Measurements from ENCODE around the gene FBXL7.

The FBXL7 gene

DNA sequence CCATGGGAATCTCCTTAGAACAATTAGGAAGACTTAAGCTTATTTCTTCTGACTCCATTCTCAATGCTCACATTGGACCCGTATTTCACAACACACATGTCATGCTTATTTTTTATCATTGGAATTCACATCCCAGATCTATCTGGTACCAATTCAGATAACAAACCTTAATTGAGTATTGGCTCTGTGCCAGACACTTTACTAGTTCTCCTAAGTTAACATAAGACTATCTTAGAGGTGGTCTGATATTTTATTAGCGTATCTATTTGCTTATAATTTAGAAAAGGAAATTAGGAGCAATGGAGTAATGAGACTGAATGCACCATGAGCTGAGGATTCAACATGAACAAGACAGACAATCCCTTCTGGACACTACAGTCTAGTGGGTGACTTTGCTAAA is 45.1 kb downstream of the FBXL7 start:
- DNase-seq (ENCODE audit: low read depth) = no peak

- no peak for DNase-seq (ENCODE audit: low read depth)
Measured at GRCh38 chr5:15547261-15547839, 47.4 kb downstream of the FBXL7 start.

- no peak for DNase-seq (ENCODE audit: low read depth)
Measured at GRCh38 chr5:15549961-15550360, 50.0 kb downstream of the FBXL7 start.

DNA sequence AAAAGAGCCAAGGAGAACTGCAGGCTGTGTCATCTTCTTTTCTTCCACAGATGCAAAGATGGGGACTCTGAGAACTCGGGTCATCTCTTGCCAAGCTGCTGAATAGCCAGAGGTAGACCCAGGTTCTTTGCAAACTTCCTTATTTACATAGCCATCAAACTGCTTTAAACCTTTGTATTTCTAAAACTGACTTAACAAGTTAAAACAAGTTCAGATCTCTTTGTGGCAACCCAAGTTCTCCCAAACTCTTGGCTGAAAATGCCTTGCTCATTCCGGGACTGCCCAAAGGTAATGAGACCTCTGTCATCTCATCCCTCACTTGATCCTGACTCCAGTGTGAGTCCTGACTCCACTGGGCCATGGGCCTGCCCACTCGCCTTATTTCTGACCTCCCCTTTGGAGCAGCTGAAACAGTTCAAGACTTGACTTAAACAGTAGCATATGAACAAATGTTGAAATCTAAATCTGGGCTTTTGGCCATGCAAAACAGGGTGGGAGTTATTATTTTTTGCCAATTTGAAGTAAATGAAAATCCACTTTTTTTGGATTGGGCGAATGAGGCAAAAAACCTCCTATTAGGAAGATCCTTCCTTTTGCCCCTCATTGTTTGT is 50.6 kb downstream of the FBXL7 start:
- no peak for DNase-seq (ENCODE audit: low read depth)

DNA sequence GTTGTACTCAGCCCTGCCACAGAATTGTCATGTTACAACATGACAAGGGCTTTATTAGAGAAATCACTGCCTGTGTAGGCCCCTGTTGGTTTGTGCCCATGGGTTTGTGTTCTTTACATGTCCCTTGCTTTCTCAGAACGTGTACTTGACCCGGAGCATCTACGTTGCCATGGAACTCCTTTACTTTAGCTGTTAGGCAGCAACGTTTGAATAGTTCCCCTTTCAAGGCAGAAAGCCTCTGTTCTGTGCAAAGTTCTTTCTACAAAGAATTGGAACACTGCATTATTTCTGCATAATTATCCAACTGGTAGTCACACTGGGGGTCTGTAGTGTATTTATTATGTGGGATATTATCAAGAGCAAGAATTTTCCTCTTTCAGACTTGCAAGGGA is 51.1 kb downstream of the FBXL7 start:
- no peak for DNase-seq (ENCODE audit: low read depth)

DNA sequence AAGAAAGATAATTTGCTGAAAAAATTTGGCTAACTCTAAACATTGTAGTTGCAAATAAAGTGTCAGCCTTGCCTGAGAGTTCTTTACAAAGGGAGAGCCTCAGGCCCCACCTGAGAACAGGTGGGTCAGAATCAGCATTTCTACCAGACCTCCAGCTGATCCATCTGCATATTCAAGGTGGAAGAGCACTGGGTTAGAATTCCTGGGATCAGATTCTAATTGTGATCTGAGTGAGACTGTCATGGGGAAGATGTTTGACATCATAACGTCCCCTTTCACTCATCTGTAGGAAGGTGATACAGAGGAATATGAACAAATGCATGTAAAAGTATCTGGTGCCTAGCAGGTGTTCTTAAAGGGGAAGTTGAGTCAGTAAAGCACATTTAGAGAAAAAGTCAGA is 54.6 kb downstream of the FBXL7 start:
- no peak for DNase-seq (ENCODE audit: low read depth)

DNA sequence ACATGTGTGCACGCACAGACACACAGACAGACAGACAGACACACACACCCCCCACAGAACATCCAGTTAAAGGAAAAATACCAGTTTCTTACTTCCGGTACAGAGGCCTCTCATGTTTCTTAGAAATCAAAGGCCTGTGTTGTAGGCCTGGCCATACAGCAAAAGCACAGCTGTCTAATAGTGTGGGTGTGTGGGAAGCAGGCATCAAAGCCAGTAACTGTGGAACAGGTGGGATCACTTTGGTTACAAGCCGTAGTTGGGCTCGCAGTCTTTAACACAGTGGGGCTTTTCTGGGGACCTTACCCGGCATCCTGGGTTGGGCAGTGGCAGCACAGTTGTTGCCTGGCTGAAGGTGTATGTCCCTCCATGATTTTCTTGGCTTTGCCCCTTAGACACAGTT is 55.2 kb downstream of the FBXL7 start:
- no peak for DNase-seq (ENCODE audit: low read depth)

GRCh38 chr5:15558240-15558639 is 58.3 kb downstream of the FBXL7 start:
- no peak for DNase-seq (ENCODE audit: low read depth)

DNA sequence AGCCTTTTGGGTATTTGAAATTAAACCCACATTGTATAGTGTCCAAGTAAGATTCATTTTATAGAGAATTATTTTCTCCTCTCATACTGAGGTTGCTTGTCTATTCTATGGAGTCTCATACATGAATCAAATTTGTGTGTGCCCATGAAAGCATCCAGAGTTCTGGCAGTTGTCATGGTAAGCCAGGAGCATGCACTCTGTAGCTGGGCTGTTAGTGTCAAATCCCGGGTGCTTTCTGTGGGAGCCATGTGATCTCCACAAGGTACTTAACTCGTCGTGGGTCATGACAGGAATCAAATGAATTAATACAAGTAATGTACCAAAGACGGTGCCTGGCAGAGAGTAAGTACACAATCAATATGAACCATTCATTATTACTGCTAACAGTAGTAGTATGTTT is 58.7 kb downstream of the FBXL7 start:
- no peak for DNase-seq (ENCODE audit: low read depth)

- DNase-seq (ENCODE audit: low read depth) = no peak
Measured at GRCh38 chr5:15560421-15560820, 60.4 kb downstream of the FBXL7 start.

DNA sequence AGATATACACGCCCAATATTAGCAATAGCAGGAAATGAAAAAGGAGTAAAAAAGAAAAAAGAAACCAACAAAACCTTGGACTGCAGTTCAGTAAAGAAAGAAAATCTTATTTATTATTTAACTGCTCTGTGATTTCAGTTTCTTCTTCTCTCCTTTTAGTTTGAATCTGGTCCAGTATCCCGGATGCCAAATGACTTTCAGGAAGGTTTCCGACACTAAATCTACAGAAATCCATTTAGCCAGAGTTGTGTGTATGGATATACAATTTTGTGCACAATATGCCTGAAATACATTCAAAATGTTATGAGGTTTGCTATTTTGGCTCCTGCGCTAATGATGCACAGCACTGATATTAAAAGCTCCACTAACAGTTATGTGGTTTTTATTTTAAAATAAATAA is 64.5 kb downstream of the FBXL7 start:
- DNase-seq (ENCODE audit: low read depth) = no peak

GRCh38 chr5:15564957-15565356 is 65.0 kb downstream of the FBXL7 start:
- DNase-seq (ENCODE audit: low read depth) = no peak

DNA sequence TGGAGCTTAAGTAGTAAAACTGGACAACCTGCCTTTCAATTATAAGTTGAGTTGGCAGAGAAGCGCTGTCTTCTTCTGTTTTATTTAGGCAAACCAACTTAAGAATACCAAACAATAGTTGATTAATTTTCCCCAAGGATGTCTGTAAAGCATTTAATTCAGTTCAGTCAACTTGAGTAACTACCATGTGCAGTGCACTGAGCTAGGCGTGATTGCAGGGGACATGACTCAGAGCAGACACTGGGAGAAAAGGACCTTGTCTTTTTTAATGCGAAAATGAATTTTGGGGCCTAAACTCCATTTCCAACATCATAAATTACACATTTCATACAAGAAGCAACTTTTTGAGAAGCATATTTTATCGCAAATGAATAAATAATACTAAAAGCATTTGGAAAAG is 66.3 kb downstream of the FBXL7 start:
- DNase-seq (ENCODE audit: low read depth) = no peak

DNA sequence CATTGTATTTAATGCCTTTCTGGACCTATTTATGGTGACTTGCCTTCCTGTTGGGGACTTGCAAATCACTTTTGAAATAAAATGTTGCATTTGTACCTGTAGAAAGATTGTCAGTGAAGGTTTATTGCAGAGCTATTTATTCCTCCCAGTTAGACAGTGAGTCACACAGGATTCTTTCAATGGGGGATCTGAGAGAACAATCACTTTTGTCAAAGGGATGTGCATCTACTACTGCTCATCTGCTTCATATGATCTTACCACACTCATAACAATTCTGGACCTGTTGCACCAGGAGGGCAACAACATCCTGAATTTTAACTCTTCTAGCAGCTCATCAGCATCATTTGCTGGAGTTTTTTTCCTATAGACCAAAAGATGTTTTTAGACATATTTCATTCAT is 66.8 kb downstream of the FBXL7 start:
- DNase-seq (ENCODE audit: low read depth) = no peak

GRCh38 chr5:15570491-15570890 is 70.5 kb downstream of the FBXL7 start:
- DNase-seq (ENCODE audit: low read depth) = no peak

DNA sequence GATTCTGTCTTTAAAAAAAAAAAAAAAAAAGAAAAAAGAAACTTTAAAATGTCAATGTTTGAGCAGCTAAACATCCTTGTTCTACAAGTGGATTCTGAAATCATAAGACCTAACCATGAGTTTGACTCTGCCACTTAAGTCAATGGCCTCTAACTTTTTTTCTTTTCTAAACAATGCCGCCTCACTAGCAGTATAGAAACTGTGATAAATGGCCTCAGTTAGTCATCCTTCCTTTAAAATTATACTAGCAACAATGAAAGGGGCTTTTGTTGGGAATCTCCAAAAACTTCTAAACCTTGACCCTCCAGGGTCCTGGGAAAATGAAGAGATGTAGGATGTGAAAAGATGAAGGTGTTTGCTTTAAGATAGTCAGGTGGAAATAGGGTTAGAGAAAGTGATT is 71.1 kb downstream of the FBXL7 start:
- no peak for DNase-seq (ENCODE audit: low read depth)

DNA sequence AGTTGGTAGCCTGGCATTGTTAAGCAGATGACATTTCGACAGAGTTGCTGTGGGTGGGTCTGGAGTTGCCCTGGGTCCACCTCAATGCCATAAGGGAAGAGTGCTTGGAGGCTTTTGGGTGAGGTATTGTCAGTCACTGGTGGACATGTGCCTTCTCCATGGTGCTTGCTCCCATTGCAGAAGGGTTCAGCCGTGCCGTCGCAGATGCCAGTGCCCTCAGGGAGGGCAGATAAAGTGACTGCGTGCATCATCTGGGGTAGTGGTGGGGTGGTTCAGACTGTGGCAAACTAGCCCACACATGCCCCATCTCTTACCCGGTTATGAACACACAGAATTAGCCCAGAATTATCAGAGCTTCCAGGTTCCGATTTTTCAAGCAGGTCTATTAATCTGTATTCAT is 71.6 kb downstream of the FBXL7 start:
- no peak for DNase-seq (ENCODE audit: low read depth)

DNA sequence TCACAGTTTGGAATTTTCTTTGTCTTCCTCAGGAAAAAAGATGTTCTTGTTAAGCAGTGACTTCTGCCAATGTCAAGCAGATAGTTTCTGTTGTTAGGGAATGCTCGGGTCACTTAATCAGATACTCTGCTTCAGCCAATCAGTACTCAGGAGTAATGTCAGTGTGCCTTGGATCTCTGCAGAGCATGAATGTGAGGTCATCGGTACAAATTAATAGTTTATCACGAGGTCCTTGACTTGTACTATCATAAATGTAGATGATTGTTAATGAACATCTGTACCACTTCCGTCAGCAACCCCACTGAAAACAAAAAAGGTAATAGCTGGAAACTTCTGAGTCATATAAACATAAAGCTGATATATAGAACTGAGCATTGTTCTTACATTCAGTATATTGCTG is 73.6 kb downstream of the FBXL7 start:
- DNase-seq (ENCODE audit: low read depth) = no peak

- no peak for DNase-seq (ENCODE audit: low read depth)
Measured at GRCh38 chr5:15574128-15574527, 74.1 kb downstream of the FBXL7 start.

DNA sequence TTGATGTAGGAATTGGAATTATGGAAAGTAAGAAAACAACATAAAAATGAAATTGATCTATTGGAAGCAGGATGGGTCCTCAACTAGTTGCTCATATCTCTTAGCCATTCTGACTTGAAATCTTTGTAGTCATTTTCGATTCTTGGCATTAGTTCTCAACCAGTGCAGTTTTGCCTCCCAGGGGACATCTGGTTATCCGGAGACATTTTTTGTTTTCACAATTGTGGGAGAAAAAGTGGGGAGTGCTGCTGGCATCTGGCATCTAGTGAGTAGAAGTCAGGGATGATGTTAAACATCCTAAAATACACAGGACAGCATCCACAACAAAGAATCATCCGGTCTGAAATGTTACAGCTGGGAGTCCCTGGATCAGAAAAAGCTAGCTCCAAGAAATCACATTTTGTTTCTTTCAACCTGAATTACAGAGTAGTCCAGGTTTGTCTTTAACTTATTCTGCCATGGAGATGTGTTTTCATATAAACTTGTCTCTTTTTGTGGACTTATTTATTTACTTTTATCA is 74.9 kb downstream of the FBXL7 start:
- no peak for DNase-seq (ENCODE audit: low read depth)

DNA sequence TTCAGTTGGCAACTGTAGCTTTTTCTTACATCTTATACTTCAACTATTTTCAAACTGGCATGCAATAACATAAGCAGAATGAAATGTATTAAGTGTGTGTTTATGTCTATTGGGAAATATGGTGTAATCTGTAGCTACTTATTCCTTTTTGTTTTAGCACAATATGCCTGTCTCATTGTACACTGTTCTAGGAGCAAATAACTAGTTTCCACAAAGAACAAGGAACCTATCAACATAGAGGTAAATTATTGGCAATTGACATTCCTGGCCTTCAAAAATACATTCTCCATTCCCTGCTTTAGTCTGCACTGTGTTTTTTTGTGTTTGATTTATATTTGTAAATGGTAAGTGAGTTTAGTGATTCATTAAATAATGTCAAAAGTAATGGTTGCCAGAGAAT is 75.7 kb downstream of the FBXL7 start:
- no peak for DNase-seq (ENCODE audit: low read depth)

DNA sequence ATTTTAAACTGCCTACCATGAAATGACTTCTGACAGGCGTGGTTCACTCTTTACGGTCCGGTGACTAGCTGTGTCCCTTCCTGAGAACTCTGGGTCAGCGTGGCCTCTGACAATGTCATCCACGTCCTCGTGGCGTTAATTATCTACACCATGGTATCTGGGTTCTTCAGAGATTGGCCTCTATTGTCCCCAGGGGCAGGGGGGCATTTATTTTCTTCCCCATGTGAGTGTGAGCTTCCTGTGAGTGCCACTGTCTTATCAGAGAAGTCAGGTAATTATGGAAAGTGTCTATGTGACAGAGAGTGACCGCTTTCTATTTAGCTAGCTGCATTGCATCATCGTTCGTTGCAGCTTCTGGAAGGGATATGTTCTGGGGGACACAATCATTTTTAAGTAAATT is 77.2 kb downstream of the FBXL7 start:
- DNase-seq (ENCODE audit: low read depth) = no peak

DNA sequence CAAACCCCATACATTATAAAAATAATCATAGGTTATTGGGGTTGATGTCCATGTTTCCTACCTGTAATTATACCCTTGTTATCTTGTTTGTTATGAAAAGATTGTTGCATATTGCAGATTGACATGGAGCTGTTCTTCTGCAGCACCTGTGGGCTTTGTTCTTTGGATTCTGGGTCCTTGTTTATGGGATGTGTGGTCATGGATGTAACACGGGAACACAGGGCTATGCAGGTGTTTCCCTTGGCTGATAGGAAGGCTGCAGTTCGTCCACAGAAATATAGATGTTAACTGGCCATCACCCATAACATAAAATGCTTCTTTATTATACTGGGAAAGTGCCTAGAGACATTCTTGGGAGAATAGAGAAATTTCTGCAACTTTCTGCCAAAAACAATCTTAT is 77.9 kb downstream of the FBXL7 start:
- DNase-seq (ENCODE audit: low read depth) = no peak
